PC-9 (cell line): ENCODE measurements around the gene TRMT1L. TPM values are rescaled to one million over a fixed set of nuclear protein-coding genes. Genes with fewer than 3 reads are reported as not detected.

Source experiments
- BruUV-seq: library from RNA; stranded (reverse); fragments of 400-500 nt; replicated peaks from 2 replicates; lab custom pipeline; 2021; lab: Mats Ljungman, UMichigan
- CTCF ChIA-PET: fragments of 300-600 bp; sonication (Branson Sonifier 250); formaldehyde crosslinking; loops from one replicate; lab custom pipeline; 2022; ENCODE audit warnings: antibody characterized with exemption; lab: Charles Lee
- POLR2A ChIA-PET: fragments of 300-600 bp; sonication (Branson Sonifier 250); formaldehyde crosslinking; loops from one replicate; lab custom pipeline; 2022; ENCODE audit warnings: antibody characterized with exemption; ENCODE audit not compliant: unreplicated experiment; lab: Charles Lee
- DNase-seq, 2 experiments: peaks; one replicate each; pipeline versions ENCODE4 v3.0.0 to v3.0.0-alpha.2; 2015 to 2022; ENCODE audit warnings: mixed read lengths in 1 of 2
- H2AFZ ChIP-seq: fragments of 200-600 bp; sonication (generic); 2 replicates; pipeline ENCODE4 v1.8.1; 2017; ENCODE audit warnings: antibody characterized with exemption
- H3F3A ChIP-seq: fragments of 200-600 bp; sonication (generic); 2 replicates; pipeline ENCODE4 v1.8.1; 2017; ENCODE audit warnings: antibody characterized with exemption, mild to moderate bottlenecking, low read depth; ENCODE audit not compliant: insufficient read depth
- H3K27ac ChIP-seq: fragments of 200-600 bp; sonication (generic); 2 replicates; pipeline ENCODE4 v1.6.1; 2016; ENCODE audit warnings: mixed run types
- H3K27me3 ChIP-seq: fragments of 200-600 bp; sonication (generic); 2 replicates; pipeline ENCODE4 v1.6.1; 2016; ENCODE audit warnings: low read depth, mixed run types; ENCODE audit not compliant: insufficient read depth
- H3K36me3 ChIP-seq: fragments of 200-600 bp; sonication (generic); 2 replicates; pipeline ENCODE4 v1.6.1; 2016; ENCODE audit warnings: low read depth, mixed run types
- H3K4me1 ChIP-seq: fragments of 200-600 bp; sonication (generic); replicated peaks from 2 replicates; pipeline ENCODE4 v1.6.1; 2016; ENCODE audit warnings: mixed run types; ENCODE audit not compliant: insufficient read depth
- H3K4me2 ChIP-seq: fragments of 200-600 bp; sonication (generic); 2 replicates; pipeline ENCODE4 v1.6.1; 2017; ENCODE audit warnings: mixed run types
- H3K4me3 ChIP-seq: fragments of 200-600 bp; sonication (generic); 2 replicates; pipeline ENCODE4 v1.6.1; 2016; ENCODE audit warnings: mixed run types
- H3K79me2 ChIP-seq: fragments of 200-600 bp; sonication (generic); 2 replicates; pipeline ENCODE4 v1.6.1; 2017; ENCODE audit warnings: low read depth, mixed run types
- H3K9me2 ChIP-seq: fragments of 200-600 bp; sonication (generic); 2 replicates; pipeline ENCODE4 v1.8.1; 2017; ENCODE audit warnings: mild to moderate bottlenecking; ENCODE audit not compliant: insufficient read depth
- H3K9me3 ChIP-seq: fragments of 200-600 bp; sonication (generic); 2 replicates; pipeline ENCODE4 v1.8.1; 2016; ENCODE audit warnings: low read depth; ENCODE audit not compliant: insufficient read depth
- H4K20me1 ChIP-seq: fragments of 200-600 bp; sonication (generic); 2 replicates; pipeline ENCODE4 v1.8.1; 2017; ENCODE audit not compliant: insufficient read depth
- EZH2 ChIP-seq: fragments of 200-600 bp; sonication (generic); IDR thresholded peaks from 2 replicates; pipeline ENCODE4 v1.8.0; 2017; ENCODE audit warnings: antibody characterized with exemption, low read depth
- intact Hi-C: fragments of 100-400 bp; cut with micrococcal nuclease; formaldehyde crosslinking; loops from one replicate; pipeline ENCODE4 v1.10.0; 2022; ENCODE audit not compliant: unreplicated experiment
- total RNA-seq: library from RNA; stranded (reverse); gene quantifications from 2 replicates; pipeline ENCODE4 v1.2.3, GENCODE V29; 2021
- TF ChIP-seq, protein P1 (sequence below): fragments of 200-600 bp; sonication (generic); conservative IDR thresholded peaks from 2 replicates; pipeline ENCODE4 v1.6.1; 2017; ENCODE audit warnings: mixed run types, antibody characterized with exemption, mild to moderate bottlenecking, moderate library complexity

Gene TRMT1L
- total RNA-seq, 1 experiment from 2014 or later = 18.3 TPM

DNA sequence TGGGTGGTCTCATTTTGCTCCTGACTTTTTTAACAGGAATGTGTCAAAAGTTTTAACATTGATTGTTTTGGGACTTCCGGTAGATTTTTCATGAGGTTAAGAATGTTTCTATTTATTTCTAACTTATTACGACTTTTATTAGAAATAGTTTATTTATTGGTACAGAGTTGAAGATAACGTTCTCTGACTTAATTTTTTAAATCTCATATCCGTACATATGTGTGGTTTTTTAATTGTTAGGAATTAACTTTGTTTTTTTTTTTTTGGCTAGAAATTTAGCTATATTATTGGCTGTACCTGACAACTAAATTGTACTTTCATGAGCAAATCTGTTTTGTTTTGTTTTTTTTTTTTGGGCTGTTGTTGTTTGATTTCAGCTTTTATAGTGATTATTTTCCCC is 79.4 kb downstream of the TRMT1L start:
- Histone ChIP-seq H3K27ac (no peak overlapping the region), H3K4me2 (no peak overlapping the region), H3F3A (no peaks in the 10 kb centered on the region), H2AFZ (no peak overlapping the region), H3K9me2 (no peaks in the 10 kb centered on the region), H4K20me1 (no peaks in the 10 kb centered on the region), H3K27me3 (no peaks in the 10 kb centered on the region), H3K79me2 (peaks cover 48% of the 10 kb centered on the region), H3K9me3 (no peaks in the 10 kb centered on the region), H3K36me3 (no peaks in the 10 kb centered on the region), H3K4me1 (no peaks in the 10 kb centered on the region), H3K4me3 (no peak overlapping the region)
- ChIA-PET CTCF (interaction anchor here (0.7 kb wide), 1 partner anchor 11 kb away, joined by 3 read pairs; no protein-coding TSS in a partner anchor), POLR2A (interaction anchor here (0.5 to 0.6 kb wide), 3 partner anchors 13 to 604 kb away, joined by 3 to 7 read pairs (median 5); no protein-coding TSS in a partner anchor)
- intact Hi-C loops = no loop called here
- TF ChIP-seq, protein P1, sequence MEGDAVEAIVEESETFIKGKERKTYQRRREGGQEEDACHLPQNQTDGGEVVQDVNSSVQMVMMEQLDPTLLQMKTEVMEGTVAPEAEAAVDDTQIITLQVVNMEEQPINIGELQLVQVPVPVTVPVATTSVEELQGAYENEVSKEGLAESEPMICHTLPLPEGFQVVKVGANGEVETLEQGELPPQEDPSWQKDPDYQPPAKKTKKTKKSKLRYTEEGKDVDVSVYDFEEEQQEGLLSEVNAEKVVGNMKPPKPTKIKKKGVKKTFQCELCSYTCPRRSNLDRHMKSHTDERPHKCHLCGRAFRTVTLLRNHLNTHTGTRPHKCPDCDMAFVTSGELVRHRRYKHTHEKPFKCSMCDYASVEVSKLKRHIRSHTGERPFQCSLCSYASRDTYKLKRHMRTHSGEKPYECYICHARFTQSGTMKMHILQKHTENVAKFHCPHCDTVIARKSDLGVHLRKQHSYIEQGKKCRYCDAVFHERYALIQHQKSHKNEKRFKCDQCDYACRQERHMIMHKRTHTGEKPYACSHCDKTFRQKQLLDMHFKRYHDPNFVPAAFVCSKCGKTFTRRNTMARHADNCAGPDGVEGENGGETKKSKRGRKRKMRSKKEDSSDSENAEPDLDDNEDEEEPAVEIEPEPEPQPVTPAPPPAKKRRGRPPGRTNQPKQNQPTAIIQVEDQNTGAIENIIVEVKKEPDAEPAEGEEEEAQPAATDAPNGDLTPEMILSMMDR = no peak
- TF ChIP-seq EZH2 = no peak
- BruUV-seq = no TSS peak
- DNase-seq = no peak

DNA sequence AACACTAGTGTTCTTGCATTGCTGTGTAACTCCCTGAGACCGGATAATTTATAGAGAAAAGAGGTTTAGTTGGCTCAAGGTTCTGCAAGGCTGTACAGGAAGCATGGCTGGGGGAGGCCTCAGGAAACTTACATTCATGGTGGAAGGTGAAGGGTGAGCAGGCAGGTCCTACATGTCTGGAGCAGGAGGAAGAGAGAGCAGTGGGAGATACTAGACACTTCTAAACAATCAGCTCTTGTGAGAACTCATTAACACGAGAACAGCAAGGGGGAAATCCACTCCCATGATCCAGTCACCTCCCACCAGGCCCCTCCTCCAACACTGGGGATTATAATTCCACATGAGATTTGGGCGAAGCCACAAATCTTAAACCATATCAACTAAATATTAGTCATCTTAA is 81.3 kb downstream of the TRMT1L start:
- POLR2A ChIA-PET = no interaction called here
- peaks cover 55% of the 10 kb centered on the region for H3K79me2 ChIP-seq
- CTCF ChIA-PET = no interaction called here
- no peaks in the 10 kb centered on the region for H3K27me3 ChIP-seq
- no peaks in the 10 kb centered on the region for H3K36me3 ChIP-seq
- H3K9me3 ChIP-seq = no peaks in the 10 kb centered on the region
- H3K4me3 ChIP-seq = no peak overlapping the region
- TF ChIP-seq, protein P1 = no peak
- no peak for TF ChIP-seq EZH2
- H4K20me1 ChIP-seq = no peaks in the 10 kb centered on the region
- no TSS peak for BruUV-seq
- no peak overlapping the region for H3K27ac ChIP-seq
- intact Hi-C loops = no loop called here
- no peak overlapping the region for H3K4me2 ChIP-seq
- no peak for DNase-seq
- no peaks in the 10 kb centered on the region for H3F3A ChIP-seq
- no peak overlapping the region for H2AFZ ChIP-seq
- H3K9me2 ChIP-seq = no peaks in the 10 kb centered on the region
- no peaks in the 10 kb centered on the region for H3K4me1 ChIP-seq

DNA sequence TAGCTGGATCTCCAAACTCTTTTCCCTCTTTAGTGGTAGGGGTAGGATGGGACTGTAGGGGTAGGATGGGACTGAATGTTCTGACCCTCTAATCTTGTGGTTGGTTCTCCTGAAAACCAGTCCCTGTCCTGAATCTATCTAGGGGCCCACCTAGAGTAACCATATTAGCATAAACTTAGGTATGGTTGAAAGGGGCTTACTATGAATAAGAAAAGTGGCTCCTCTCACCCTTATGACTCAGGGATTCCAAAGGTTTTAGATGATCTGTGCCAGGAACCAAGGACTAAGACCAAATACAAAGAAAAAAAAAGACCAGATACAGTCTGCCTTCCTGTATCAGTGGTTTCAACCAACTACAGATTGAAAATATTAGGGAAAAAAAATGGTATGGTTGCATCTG is 82.4 kb downstream of the TRMT1L start:
- ChIA-PET POLR2A (no interaction called here), CTCF (no interaction called here)

More for the DNA sequence above, 82.4 kb downstream of the TRMT1L start:
- no peaks in the 10 kb centered on the region for H4K20me1 ChIP-seq
- DNase-seq = no peak
- H3K36me3 ChIP-seq = no peaks in the 10 kb centered on the region
- H3K27me3 ChIP-seq = no peaks in the 10 kb centered on the region
- H3K9me2 ChIP-seq = no peaks in the 10 kb centered on the region
- H3K9me3 ChIP-seq = no peaks in the 10 kb centered on the region
- no peaks in the 10 kb centered on the region for H3K4me1 ChIP-seq
- H3K79me2 ChIP-seq = peaks cover 63% of the 10 kb centered on the region
- H3K4me2 ChIP-seq = no peak overlapping the region
- H2AFZ ChIP-seq = no peak overlapping the region
- H3K4me3 ChIP-seq = no peak overlapping the region
- no TSS peak for BruUV-seq
- no peak overlapping the region for H3K27ac ChIP-seq
- intact Hi-C loops = no loop called here
- H3F3A ChIP-seq = no peaks in the 10 kb centered on the region
- no peak for TF ChIP-seq EZH2
- TF ChIP-seq, protein P1 = no peak
